Measurements from ENCODE around the gene STX2.
"Not testable (repeated sequence)": the region's sequence is repeated elsewhere in the genome, so short reads cannot be mapped to it uniquely, and the experiment has no call there.

Gene STX2

DNA sequence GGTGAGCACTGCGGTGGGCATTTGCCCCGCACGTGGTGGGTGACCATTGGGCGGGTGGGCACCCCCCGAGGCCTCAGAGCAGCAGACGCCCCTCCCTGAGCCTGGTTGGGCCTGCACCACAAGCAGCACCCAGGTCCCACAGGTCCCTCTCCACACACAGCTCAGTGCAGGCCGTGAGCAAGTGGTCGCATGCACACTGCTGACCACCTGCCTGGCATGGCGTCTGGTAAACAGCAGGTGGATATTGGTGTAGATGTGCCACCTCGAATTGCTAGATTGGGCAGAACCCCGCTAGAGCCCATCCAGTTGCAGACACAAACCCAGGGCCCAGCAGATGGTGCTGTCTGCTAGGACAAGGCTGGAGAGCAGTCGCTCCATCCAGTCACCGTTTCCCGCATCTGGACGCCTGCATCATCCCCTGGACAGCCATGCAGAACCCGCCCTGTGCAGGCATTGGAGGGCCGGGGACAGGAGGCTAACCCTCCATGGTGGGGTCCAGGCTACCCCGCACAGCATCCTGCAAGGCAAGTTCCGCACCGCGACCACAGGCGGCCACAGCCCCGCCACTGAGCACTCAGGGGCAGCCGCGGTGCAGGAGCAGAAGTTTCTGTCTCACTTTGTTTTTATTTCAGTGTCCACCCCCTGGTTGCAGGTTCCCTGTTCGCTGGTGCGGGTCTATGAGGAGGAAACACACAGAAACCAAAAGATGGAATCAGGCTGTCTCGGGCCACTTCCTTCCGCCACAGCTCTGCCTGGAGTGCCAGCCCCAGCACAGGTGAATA, 77.3 kb downstream of the STX2 start:
- peak in 1 of 2 experiments; percentile 69 for DNase-seq

DNA sequence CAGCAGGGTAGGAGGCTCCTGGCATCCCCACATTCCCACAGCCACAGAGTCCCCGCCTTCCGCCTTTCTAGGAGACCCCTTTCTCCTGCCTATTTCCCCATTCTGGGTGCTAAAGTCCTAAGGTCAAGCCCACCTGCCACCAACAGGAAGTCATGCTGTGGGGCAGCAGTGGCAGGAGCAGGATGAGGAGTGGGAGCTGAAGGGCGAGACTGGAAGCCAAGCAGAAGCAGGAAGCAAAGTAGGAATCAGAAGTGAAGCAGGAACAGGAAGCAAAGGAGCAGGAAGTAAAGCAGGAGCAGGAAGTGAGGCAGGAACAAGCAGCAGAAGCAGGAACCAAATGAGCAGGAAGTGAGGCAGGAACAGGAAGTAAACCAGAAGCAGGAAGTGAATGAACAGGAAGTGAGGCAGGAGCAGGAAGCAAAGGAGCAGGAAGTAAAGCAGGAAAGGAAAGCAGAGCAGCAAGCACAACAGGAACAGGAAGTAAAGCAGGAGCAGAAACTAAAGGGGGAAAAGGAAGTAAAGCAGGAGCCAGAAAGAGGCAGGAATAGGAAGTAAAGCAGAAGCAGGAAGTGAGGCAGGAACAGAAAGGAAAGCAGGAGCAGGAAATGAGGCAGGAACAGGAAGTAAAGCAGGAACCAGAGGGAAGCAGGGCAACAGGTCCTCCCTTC, 84.7 kb downstream of the STX2 start:
- no peak for DNase-seq

DNA sequence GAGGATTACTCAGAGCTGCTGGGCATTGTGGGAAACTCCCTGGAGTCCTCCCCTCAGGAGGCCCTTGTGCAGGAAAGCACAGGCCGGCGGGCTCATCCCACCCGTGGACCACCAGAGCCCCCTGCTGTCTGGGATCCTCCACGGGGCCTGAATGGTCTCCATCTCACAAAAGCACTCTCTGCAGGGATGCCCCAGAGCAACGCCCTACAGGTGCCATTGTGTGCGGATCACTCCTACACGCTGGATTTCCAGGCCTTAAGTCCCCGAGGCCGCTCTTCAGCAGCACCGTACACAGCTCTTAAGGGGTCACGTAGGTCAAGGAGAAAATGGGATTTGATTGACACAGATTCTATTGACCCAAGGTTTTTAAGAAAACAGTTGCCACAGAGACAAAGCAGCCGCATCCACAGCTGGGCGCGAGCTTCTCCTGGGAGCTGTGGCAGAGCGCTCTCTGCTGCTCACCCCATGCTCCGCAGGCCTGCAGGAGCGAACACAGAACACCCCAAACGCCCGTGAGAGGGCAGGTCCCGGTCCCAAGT, 86.3 kb downstream of the STX2 start:
- peak; percentile 34 to 73 for DNase-seq

- DNase-seq: not testable (repeated sequence)
Measured at GRCh38 chr12:130752037-130752436, 87.0 kb downstream of the STX2 start.

DNA sequence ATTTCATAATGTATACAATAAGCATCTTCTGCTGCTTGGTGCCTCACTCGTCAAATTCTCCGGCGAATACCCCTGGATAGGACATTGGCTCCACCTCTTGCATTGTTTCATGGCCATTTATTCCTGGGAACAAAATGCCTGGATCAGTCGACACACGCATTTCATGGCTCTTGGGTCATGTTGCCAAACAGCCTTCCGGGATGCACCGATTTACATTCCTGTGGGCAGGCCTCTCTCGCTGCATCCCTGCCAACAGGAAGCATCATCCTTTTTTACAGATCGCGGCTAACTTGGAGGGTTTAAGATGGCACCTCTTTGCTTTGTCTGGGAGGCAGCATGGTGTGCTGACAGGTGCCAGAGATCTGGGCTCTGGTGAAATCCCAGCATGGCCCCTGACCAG, 90.3 kb downstream of the STX2 start:
- DNase-seq: no peak

GRCh38 chr12:130747867-130748740, 90.9 kb downstream of the STX2 start:
- DNase-seq: peak; percentile 43 to 70

DNA sequence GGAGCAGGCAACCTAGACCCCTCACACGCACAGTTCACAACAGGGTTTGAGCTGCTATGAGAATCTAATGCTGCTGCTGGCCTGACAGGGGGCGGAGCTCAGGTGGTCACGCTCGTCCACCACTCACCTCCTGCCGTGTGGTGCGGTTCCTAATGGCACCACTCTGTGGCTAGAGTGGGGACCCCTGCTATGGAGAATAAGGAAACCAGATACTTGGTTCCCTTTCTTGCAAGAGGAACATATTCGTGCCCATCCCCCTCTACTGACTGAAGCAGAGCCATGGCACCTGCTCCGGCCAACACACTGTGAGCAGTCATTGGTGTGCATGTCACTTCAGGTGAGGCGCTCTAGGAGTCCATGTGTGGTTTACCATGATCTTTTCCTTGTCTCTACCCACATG, 92.5 kb downstream of the STX2 start:
- DNase-seq: no peak

DNA sequence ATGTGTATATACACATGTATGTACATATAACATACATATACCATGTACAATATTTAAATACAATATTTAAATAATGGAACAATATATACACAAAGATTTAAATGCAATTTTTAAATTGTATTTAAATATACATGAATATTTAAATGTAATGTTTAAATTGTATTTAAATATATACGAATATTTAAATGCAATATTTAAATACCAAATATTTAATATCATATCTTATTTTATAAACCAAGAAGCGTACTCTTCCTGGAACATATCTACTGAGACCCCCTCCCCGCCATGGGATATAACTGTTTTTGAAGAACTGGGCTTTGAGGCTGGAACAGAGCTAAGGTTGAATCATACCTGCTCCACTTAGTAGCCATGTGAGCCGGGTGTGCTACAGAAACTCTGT, 93.1 kb downstream of the STX2 start:
- DNase-seq: no peak

GRCh38 chr12:130744274-130744673, 94.8 kb downstream of the STX2 start:
- DNase-seq: no peak

GRCh38 chr12:130743606-130744005, 95.4 kb downstream of the STX2 start:
- no peak for DNase-seq

DNA sequence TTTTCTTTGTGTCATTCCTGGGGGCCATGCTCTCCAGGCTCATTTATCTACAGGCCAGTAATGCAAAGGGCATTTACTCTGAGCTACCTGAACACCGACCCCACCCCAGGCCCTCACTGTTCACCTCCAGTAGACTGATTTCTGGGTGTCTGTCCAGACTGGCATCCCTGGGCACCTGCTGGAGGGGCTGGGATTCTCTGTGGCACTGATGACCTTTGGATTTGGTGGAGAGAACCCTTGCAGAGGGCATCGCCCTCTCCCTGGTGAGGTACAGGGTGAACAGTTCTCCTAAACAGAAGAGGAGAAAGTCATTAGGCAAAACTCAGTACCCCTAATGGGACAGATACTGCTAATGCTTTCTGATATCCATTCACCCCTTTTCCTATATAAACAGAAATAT, 95.9 kb downstream of the STX2 start:
- DNase-seq: no peak

- no peak for DNase-seq
Measured at GRCh38 chr12:130742716-130743115, 96.3 kb downstream of the STX2 start.

- DNase-seq: no peak
Measured at GRCh38 chr12:130742112-130742511, 96.9 kb downstream of the STX2 start.

Data from NCI-H524 (cell line).